Upper lobe of left lung (tissue), 4 donors: ENCODE results near the gene CGREF1.

ENCODE experiments used
- EP300 ChIP-seq, 4 donors: sonication (generic); formaldehyde crosslinking; IDR thresholded peaks; one replicate each; pipeline ENCODE4 v1.5.1; 2017; ENCODE audit warnings: antibody characterized with exemption in 4 of 4, control low read depth in 2 of 4
- TF ChIP-seq, protein P1 (sequence below), 6 experiments: fragments of 450-650 bp in 4 of 6; fragments of 200-600 bp in 2 of 6; sonication (generic) in 2 of 6; IDR thresholded peaks; one replicate each; pipeline ENCODE4 v1.5.1; 2016 to 2019; ENCODE audit warnings: antibody characterized with exemption in 6 of 6

- no peak for TF ChIP-seq EP300 (IDR thresholded peaks at IDR 0.05)
- TF ChIP-seq, protein P1, sequence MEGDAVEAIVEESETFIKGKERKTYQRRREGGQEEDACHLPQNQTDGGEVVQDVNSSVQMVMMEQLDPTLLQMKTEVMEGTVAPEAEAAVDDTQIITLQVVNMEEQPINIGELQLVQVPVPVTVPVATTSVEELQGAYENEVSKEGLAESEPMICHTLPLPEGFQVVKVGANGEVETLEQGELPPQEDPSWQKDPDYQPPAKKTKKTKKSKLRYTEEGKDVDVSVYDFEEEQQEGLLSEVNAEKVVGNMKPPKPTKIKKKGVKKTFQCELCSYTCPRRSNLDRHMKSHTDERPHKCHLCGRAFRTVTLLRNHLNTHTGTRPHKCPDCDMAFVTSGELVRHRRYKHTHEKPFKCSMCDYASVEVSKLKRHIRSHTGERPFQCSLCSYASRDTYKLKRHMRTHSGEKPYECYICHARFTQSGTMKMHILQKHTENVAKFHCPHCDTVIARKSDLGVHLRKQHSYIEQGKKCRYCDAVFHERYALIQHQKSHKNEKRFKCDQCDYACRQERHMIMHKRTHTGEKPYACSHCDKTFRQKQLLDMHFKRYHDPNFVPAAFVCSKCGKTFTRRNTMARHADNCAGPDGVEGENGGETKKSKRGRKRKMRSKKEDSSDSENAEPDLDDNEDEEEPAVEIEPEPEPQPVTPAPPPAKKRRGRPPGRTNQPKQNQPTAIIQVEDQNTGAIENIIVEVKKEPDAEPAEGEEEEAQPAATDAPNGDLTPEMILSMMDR (IDR thresholded peaks at IDR 0.05) = no peak
These were observed 46.2 kb upstream of the CGREF1 start for GRCh38 chr2:27164960-27165763.
